GM18502 (cell line): ENCODE measurements around the gene PSAPL1.
"Not testable (repeated sequence)": the region's sequence is repeated elsewhere in the genome, so short reads cannot be mapped to it uniquely, and the experiment has no call there.

Source experiments
- ATAC-seq: cut with Tn5 transposase; IDR thresholded peaks from one replicate; pipeline ENCODE4 v1.9.1; 2021; ENCODE audit warnings: mild to moderate bottlenecking; ENCODE audit not compliant: unreplicated experiment, poor library complexity

Gene PSAPL1

DNA sequence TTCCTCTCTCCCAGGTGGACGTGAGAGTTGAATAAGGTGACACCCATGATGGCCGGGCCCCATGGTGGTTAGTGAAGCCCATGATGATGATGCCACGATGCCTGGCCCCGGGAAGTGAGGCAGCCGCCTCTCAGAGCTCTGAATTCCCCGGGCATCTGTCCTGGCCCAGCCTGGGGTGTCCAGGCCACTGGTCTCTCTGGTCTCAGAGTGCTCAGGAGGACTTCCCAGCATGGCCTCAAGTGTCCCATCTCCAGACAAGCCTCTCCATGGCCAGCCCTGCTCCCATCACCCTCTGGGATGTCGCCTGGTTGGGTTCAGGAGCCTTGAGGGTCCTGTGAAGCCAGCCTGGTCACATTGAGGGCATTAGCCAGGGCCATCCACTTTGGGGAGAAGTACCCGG is 24.7 kb upstream of the PSAPL1 start:
- no peak for ATAC-seq

DNA sequence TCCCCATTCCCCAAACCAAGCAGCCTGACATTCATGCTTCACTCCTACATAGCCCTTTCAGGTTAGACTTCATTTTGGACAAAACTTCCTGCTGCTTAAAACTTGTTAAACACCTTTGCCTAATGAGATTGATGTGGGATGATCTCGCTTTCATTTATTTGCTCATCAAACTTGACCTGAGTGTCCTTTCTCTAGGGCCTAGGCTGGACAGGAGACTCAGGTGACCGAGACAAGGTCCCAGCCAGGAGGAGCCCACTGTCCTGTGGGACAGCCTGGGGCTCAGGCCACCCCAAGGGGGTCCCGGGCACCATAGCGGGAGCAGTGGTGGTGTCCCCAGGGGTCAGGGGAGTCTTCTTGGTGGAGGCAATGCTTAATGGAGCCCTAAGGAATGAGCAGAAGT is 23.7 kb upstream of the PSAPL1 start:
- no peak for ATAC-seq

DNA sequence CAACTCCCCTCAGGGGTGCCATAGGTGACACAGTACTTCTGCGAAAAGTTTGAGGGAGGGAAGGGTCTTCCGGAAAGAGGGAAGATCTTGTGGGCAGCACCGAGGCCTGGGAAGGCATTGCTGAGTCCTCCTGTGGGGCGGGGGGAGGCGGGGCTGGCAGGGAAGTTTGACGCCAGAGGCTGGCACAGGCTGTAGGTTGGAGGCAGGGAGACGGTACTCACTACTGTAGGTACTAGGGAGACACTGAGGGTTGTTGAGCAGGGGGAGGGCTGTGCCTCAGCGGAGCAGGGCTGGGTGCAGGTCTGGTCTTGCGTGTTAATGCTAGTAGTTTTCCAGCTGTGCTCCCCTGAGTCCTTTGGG is 23.3 kb upstream of the PSAPL1 start:
- ATAC-seq, result no peak

DNA sequence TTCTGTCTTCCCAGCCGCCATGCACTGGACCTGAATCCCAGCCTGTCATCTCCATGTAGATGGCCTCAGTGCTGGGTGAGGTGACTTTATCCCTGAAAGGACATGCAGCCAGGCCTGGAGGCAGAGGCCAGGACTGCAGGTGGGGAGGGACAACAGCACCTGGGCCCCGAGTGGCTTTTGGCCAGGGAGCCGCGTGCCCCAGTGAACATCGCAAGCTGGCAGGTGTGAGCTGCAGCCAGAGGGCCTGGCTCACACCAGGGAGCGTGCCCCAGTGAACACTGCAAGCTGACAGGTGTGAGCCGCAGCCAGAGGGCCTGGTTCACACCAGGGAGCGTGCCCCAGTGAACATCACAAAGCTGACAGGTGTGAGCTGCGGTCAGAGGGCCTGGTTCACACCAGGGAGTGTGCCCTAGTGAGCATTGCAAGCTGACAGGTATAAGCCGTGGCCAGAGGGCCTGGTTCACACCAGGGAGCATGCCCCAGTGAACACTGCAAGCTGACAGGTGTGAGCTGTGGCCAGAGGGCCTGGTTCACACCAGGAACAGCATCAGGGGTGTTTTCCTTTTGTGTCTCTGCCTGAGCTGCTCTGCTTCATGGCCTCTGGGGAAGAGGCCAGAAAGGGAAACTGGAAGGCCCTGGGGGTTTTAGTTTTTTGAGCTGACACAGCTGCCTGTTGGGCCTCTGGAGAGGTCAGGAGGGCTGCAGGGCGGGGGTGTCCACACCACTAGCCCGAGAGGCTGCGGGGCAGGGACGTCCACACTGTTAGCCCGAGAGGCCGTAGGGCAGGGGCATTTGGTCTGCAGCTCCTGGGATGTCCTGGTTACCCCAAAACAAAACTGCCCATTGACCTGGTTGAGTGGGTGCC is 22.7 kb upstream of the PSAPL1 start:
- ATAC-seq, result no peak

DNA sequence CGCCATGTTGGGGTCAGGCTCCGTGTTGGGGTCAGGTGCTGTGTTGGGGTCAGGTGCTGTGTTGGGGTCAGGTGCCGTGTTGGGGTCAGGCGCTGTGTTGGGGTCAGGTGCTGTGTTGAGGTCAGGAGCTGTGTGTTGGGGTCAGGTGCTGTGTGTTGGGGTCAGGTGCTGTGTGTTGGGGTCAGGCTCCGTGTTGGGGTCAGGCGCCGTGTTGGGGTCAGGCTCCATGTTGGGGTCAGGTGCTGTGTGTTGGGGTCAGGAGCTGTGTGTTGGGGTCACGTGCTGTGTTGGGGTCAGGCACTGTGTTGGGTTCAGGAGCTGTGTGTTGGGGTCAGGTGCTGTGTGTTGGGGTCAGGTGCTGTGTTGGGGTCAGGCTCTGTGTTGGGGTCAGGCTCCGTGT is 18.1 kb upstream of the PSAPL1 start:
- ATAC-seq, result not testable (repeated sequence)

DNA sequence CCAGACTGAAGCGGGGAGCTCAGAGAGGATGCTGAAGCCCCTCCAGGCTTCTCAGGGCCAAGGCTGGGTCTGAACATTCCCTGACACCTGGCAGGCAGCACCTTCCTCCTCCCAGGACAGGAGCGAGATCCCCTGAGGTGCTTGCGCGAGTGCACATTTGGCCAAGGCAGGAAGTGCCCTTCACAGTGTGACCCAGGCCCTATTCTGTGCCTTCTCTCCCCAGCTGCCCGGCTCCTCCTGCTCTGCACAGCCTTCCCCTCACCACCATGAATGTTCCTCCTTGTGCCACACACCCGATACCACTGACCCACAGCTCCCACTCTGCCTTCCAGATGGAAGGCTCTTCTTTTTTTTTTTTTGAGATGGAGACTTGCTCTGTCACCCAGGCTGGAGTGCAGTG is 17.1 kb upstream of the PSAPL1 start:
- ATAC-seq, result no peak

DNA sequence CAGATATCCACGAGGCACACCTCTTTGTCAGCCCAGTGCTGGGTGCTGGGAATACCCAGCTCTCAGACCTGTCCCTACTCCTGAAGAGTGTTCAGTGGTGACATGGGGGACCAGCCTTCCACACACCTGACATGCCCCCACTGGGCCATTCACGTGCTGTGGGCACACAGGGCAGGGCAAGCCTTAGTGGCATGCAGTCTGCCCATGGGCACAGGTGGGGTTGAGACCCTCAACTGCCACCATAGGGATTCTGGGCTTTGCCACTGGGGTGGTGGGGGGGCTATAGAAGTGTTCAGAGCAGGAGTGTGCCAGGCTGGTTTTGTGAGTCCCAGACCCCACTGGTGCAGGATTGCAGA is 16.7 kb upstream of the PSAPL1 start:
- ATAC-seq, result no peak

DNA sequence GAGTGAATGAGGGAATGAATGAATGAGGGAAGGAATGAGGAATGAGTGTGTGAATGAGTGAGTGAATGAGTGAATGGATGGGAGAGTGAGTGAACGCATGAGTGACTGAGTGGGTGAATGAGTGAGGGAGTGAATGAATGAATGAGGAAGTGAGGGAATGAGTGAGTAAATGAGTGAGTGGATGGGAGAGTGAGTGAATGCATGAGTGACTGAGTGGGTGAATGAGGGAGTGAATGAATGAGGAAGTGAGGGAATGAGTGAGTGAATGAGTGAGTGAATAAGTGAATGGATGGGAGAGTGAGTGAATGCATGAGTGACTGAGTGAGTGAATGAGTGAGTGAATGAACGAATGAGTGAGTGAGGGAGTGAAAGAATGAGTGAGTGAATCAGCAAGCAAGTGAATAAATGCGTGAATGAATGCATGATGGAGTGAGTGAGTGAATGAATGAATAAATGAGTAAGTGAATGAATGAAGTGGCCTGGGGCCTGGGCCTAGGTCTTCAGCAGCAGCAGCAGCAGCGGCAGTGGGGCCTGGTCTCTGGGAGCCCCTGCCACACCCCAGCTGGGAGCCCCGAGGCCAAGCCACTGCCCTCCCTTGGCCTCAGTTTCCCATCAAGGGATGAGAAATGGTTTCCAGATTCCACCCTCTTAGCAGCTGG is 16.2 kb upstream of the PSAPL1 start:
- no peak for ATAC-seq

DNA sequence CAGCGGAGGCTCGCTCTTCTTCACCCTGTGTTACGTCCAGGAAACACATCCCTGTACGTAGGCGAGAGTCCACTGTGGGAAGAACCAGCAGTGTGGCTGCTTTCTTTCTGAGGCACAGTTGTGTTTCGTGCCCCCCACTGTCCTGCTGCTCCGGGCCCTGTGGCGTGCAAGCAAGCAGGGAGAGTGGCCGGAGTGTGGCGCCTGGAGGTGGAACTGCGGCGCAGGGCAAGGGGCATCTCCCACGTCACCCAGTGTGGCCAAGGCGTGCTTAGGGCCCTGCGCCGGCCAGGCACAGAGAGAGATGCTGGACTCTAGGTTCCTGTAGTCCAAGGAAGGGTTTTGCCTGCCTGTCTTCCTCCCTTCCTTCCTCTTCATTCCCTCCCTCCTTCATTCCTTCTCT is 13.3 kb upstream of the PSAPL1 start:
- ATAC-seq, result no peak

DNA sequence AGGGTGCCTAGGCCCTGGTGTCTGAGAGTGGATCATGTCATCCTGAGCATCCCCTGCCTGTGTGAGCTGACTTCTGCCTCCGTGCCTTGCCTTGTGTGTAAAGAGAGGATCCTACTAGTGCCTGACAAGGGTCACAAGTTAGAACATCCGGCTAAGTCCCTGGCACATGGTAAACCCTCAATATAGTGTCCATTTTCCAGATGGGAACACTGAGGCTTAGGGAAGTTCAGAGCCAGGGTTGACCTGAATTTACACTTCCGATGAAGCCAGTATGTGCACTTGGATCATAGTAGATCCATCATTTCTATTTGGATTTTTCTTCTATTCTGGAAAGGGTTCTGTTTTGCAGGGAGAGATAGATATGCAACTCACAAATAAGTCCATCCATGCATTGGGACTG is 12.5 kb upstream of the PSAPL1 start:
- ATAC-seq, result no peak

DNA sequence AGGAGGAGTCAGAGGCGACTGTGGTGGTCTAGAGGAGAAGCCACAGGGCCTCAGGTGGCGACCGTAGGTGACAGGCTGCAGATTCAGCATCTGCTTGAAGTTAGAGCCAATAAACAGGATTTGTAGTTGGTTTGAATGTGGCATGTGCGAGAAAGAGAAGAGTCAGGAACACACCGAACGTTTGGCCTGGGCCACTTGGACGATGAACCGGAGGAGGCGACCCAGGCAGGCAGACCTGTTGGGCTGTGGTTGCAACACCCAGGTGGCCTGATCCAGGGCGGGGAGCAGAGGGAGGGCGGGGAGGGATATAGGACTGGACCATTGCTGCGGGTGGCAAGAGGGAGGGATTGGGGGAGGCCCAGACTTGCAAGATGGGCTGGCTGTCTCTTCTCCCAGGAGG is 10.0 kb upstream of the PSAPL1 start:
- no peak for ATAC-seq

DNA sequence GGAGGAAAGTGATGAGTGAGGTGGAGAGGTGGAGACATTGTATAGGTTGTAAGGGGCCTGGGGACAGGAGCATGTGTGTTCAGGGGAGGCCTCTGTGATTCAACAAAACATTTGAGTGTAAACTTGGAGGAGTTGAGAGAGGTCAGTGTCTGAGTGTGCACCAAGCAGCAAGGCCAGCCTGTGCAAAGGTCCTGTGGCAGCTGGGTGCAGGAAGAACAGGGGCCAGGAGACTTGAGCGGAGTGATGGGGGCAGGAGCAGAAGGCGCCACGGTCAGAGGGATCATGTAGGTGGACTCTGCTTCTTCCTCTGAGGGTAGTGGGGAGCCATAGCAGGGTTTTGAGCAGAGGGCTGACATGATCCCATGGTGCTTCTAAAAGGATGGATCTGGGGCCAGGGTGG is 9.6 kb upstream of the PSAPL1 start:
- no peak for ATAC-seq

DNA sequence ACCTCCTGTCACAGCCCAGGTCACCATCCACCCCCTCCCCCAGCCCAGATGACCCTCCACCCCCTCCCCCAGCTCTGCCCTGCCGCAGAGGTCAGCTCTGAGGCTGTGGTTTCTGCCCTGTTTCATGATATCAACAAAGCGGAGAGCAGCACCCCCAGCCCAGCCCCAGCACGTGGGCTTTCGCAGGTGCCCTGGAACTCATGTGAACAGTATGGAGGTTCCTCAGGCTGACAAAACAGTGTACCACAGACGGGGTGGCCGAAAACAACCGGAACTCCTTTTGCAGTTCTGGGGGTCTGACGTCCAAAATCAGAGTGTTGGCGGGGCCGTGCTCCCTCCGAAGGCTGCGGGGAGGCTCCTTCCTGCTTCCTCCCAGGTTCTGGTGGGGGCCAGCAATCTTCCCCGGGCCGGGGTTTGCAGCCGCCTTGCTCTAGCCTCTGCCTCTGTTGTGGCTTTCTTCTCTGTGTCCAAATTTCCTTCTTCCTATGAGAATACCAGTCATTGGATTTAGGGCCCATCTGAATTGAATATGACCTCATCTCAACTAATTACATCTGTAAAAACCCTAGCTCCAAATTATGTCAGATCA is 7.9 kb upstream of the PSAPL1 start:
- ATAC-seq, result no peak

DNA sequence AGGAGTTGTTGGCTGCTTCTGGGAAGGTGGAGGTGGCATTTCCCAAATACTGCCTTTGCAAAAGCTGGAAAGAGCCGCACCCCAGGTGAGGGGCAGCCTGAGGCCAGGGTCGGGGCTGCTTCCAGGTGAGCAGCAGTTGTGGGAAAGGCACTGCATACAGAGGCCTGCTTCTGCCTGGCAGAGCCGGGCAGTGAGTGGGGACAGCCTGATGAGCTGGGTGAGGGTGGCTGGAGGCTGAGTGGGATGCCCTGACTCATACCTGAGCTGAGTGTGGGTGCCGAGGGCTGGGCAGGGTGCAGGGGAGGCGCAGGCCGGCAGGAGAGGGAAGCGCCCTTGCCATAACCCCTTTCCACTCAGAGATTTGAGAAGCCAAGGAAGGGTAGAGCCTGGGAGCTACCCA is 6.5 kb upstream of the PSAPL1 start:
- no peak for ATAC-seq

DNA sequence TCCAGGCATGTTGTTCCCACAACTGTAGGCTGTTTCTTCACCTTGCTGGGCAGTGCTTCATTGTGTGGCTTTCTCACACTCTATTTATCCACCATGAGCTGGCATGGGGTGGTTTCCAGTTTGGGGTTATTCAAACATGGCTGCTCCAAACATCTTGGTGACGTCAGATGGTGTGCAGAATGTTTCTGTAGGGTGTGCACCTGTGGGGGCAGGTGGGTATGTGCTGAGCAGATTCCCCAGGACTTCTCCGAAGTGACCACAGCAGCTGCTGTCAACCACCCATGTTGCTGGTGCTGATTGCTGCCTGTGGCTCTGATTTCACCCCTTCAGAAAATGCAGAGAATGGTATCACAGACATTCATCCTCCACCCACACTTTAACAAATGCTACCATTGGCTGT is 5.0 kb upstream of the PSAPL1 start:
- ATAC-seq, result no peak

DNA sequence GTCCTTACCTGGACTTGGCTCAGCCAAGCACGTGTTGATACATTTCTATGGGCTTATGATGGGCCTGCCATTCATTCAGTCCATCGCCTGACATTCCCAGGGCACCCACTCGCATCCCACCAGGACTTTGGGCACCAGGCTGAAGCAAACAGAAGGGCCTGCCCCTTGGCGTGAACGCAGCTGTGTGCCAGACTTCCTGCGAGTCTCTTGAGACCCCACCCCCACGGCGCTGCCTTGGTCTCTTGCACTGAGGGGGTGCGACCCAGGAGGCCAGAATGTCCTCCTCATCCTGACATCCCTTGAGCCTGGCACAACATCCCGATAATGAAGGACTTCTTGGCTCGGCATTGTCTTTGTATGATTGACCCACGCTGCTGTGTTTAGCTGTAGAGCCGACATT is 1.5 kb upstream of the PSAPL1 start:
- ATAC-seq, result no peak

DNA sequence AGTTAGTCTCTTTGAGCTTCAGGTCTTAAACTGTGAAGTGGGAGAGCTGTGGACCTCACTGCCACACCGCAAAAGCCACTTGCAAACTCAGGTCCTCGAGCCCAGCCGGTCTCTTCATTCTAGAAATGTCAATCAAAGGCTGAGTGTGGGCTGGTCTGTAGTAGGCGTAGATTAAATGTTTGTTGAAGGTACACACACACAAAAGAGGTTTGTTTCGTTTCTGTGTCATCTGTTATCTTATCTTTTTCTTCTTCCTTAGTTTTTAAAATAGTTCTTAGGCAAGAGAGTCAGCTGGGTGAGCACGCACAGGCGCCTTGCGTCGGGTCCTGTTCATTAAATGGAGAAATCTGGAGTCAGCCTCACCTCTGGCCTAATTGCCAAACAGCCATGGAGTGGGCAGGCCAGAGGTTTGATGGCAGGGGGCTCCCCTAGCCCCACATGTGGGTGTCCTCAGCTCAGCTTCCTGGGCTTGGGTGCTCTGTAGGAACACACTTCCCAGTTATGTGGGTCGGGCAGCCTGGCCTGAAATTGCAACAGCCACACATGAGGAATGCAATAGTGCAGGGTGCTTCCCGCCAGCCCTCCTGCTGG is 836 bp upstream of the PSAPL1 start:
- no peak for ATAC-seq

DNA sequence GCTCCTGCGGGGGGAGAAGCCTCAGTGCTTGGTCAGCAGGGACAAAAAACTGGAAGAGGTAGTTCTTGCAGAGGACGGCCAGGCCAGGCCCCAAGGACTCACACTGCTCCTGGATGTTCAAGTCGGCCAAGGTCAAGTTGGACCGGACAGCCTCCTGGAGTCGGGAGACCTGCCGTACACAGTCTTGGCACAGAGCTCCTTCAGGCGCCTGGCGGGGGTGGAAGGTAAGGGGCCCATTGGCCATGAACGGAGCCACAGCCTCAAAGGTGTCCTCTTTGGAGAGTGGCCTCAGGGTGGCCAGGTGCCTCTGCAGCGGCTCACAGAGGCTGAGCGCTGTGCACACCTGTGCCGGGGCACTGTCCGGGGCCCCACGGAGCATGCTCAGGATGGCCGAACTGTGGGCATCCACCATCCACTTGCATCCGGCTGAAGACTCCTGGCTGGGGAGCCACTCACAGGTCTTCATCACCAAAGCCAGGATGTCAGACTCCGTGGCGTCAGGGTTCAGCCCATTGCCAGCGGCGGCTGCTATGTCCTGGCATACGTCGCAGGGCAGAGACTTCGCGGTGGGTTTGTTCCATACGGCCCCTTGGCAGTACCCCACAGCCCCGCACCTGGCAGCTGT is 477 bp downstream of the PSAPL1 start:
- ATAC-seq, result no peak

DNA sequence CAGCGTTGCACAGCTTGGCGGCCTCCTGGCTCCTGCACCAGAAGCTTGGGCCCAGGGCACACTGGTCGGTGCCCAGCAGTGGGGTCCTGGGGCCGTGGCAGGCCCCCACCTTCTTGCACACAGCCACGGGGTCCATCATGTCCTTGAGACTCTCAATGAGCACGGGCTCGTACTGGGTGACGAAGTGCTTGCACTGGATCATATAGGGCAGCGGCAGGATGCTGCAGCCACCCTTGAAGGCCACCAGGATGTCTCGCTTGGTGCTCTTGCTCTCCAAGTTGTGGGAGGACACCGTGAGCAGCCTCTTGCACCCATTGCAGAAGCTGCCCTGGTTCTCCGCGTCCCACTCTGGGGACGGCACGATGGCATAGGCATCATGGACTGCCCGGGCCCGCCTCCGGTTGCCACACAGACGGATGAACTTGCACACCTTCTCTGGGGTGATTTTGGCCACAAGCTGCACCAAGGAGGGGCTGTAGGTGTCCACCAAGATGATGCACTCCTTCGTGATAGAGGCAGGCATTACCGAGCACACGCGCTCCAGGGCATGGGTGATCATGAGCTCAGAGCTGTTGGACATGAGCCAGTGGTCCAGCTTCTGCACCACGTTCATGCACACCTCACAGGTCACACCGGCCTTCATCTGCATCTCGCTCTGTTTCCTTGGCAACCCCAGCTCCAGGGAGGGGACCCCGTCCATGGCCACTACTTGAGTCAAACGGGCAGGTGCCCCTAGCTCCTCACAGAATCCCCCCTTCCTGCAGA is 1.2 kb downstream of the PSAPL1 start:
- ATAC-seq, result no peak
